ENCODE data around the gene TMUB1. TPM values are rescaled to one million over a fixed set of nuclear protein-coding genes. Genes with fewer than 3 reads are reported as not detected.

TMUB1 gene
- total and polyA plus RNA-seq, 7 experiments from 2014 or later = 36.0 to 61.2 (median 42.2) TPM

- intact Hi-C loops (cut with micrococcal nuclease) = no loop called here
- H3K27ac ChIP-seq (ENCODE audit: low read depth, low read length) = no peak overlapping the region
- H3K9me3 ChIP-seq (ENCODE audit: control insufficient read depth in 2 of 3, low read length in 3 of 3) = no peaks in the 10 kb centered on the region
- H3K27ac Mint-ChIP-seq = peak overlapping the region in 2 of 9 donors; percentile 4 to 55
- H3K36me3 ChIP-seq (ENCODE audit: control insufficient read depth in 2 of 3, insufficient read depth in 3 of 3, low read length in 3 of 3) = no peaks in the 10 kb centered on the region
- no peak for ATAC-seq
- H3K27me3 Mint-ChIP-seq = no peaks in the 10 kb centered on the region
- H3K4me3 Mint-ChIP-seq = no peak overlapping the region
- H3K36me3 Mint-ChIP-seq = peaks cover 0 to 5% (median 0%) of the 10 kb centered on the region in 5 donors
- H3K4me1 Mint-ChIP-seq = peaks cover 0 to 13% (median 2%) of the 10 kb centered on the region in 7 donors
- ChIA-PET CTCF (no interaction called here), POLR2A (interaction anchor here (0.5 kb wide), 1 partner anchor 263 kb away, joined by 3 read pairs; no protein-coding TSS in a partner anchor)
- no peaks in the 10 kb centered on the region for H3K27me3 ChIP-seq (ENCODE audit: control insufficient read depth in 2 of 2, insufficient read depth in 2 of 2, low read length in 2 of 2)
- H3K4me3 ChIP-seq (ENCODE audit: low read length) = no peak overlapping the region
- H3K9me3 Mint-ChIP-seq = no peaks in the 10 kb centered on the region
- H3K4me1 ChIP-seq (ENCODE audit: control insufficient read depth in 2 of 2, insufficient read depth in 2 of 2, low read length in 2 of 2) = no peaks in the 10 kb centered on the region
- no peak for DNase-seq
Measured at GRCh38 chr7:151104411-151105235, 21.3 kb upstream of the TMUB1 start.

- H3K9me3 ChIP-seq (ENCODE audit: control insufficient read depth in 2 of 3, low read length in 3 of 3) = no peaks in the 10 kb centered on the region
- Mint-ChIP-seq H3K36me3 (peaks cover 0 to 5% (median 0%) of the 10 kb centered on the region in 5 donors), H3K9me3 (no peaks in the 10 kb centered on the region), H3K4me3 (no peak overlapping the region), H3K27ac (peak overlapping the region in 2 of 9 donors; percentile 4 to 55), H3K4me1 (peaks cover 0 to 8% (median 2%) of the 10 kb centered on the region in 7 donors), H3K27me3 (no peaks in the 10 kb centered on the region)
- ChIA-PET CTCF (interaction anchor here (0.5 kb wide), 1 partner anchor 223 kb away, joined by 3 read pairs; no protein-coding TSS in a partner anchor), POLR2A (no interaction called here)
- H3K36me3 ChIP-seq (ENCODE audit: control insufficient read depth in 2 of 3, insufficient read depth in 3 of 3, low read length in 3 of 3) = no peaks in the 10 kb centered on the region
- no peak overlapping the region for H3K27ac ChIP-seq (ENCODE audit: low read depth, low read length)
- H3K4me1 ChIP-seq (ENCODE audit: control insufficient read depth in 2 of 2, insufficient read depth in 2 of 2, low read length in 2 of 2) = no peaks in the 10 kb centered on the region
- H3K4me3 ChIP-seq (ENCODE audit: low read length) = no peak overlapping the region
- DNase-seq = no peak
- ATAC-seq = no peak
- no peaks in the 10 kb centered on the region for H3K27me3 ChIP-seq (ENCODE audit: control insufficient read depth in 2 of 2, insufficient read depth in 2 of 2, low read length in 2 of 2)
- intact Hi-C loops (cut with micrococcal nuclease) = no loop called here
Measured at GRCh38 chr7:151103973-151104372, 20.7 kb upstream of the TMUB1 start.

GRCh38 chr7:151102991-151103390, 19.7 kb upstream of the TMUB1 start:
- no peaks in the 10 kb centered on the region for H3K4me1 ChIP-seq (ENCODE audit: control insufficient read depth in 2 of 2, insufficient read depth in 2 of 2, low read length in 2 of 2)
- intact Hi-C loops (cut with micrococcal nuclease) = no loop called here
- POLR2A ChIA-PET = no interaction called here
- Mint-ChIP-seq H3K27me3 (no peaks in the 10 kb centered on the region), H3K36me3 (peaks cover 0 to 5% (median 0%) of the 10 kb centered on the region in 5 donors), H3K4me1 (peaks cover 0 to 8% (median 2%) of the 10 kb centered on the region in 7 donors), H3K9me3 (no peaks in the 10 kb centered on the region), H3K27ac (no peak overlapping the region), H3K4me3 (no peak overlapping the region)
- no peak overlapping the region for H3K27ac ChIP-seq (ENCODE audit: low read depth, low read length)
- no peak for DNase-seq
- H3K9me3 ChIP-seq (ENCODE audit: control insufficient read depth in 2 of 3, low read length in 3 of 3) = no peaks in the 10 kb centered on the region
- no peak for ATAC-seq
- H3K36me3 ChIP-seq (ENCODE audit: control insufficient read depth in 2 of 3, insufficient read depth in 3 of 3, low read length in 3 of 3) = no peaks in the 10 kb centered on the region
- no peaks in the 10 kb centered on the region for H3K27me3 ChIP-seq (ENCODE audit: control insufficient read depth in 2 of 2, insufficient read depth in 2 of 2, low read length in 2 of 2)
- no peak overlapping the region for H3K4me3 ChIP-seq (ENCODE audit: low read length)
- CTCF ChIA-PET = interaction anchor here (3.2 kb wide), 1 partner anchor 8 kb away, joined by 8 read pairs; no protein-coding TSS in a partner anchor

GRCh38 chr7:151101621-151102396, 18.5 kb upstream of the TMUB1 start:
- Histone ChIP-seq H3K4me1 (ENCODE audit: control insufficient read depth in 2 of 2, insufficient read depth in 2 of 2, low read length in 2 of 2) (no peaks in the 10 kb centered on the region), H3K9me3 (ENCODE audit: control insufficient read depth in 2 of 3, low read length in 3 of 3) (no peaks in the 10 kb centered on the region), H3K4me3 (ENCODE audit: low read length) (no peak overlapping the region), H3K27me3 (ENCODE audit: control insufficient read depth in 2 of 2, insufficient read depth in 2 of 2, low read length in 2 of 2) (no peaks in the 10 kb centered on the region), H3K27ac (ENCODE audit: low read depth, low read length) (no peak overlapping the region), H3K36me3 (ENCODE audit: control insufficient read depth in 2 of 3, insufficient read depth in 3 of 3, low read length in 3 of 3) (no peaks in the 10 kb centered on the region)
- DNase-seq (no peak), ATAC-seq (no peak)
- no peaks in the 10 kb centered on the region for H3K9me3 Mint-ChIP-seq
- ChIA-PET CTCF (interaction anchor here (3.2 kb wide), 1 partner anchor 9 kb away, joined by 8 read pairs; no protein-coding TSS in a partner anchor), POLR2A (no interaction called here)
- intact Hi-C loops (cut with micrococcal nuclease) = no loop called here
- no peak overlapping the region for H3K27ac Mint-ChIP-seq
- no peak overlapping the region for H3K4me3 Mint-ChIP-seq
- H3K27me3 Mint-ChIP-seq = no peaks in the 10 kb centered on the region
- H3K4me1 Mint-ChIP-seq = peaks cover 0 to 8% (median 3%) of the 10 kb centered on the region in 7 donors
- H3K36me3 Mint-ChIP-seq = peaks cover 0 to 5% (median 0%) of the 10 kb centered on the region in 5 donors

GRCh38 chr7:151100921-151101320, 17.6 kb upstream of the TMUB1 start:
- Histone ChIP-seq H3K36me3 (ENCODE audit: control insufficient read depth in 2 of 3, insufficient read depth in 3 of 3, low read length in 3 of 3) (no peaks in the 10 kb centered on the region), H3K4me3 (ENCODE audit: low read length) (no peak overlapping the region), H3K27me3 (ENCODE audit: control insufficient read depth in 2 of 2, insufficient read depth in 2 of 2, low read length in 2 of 2) (no peaks in the 10 kb centered on the region), H3K9me3 (ENCODE audit: control insufficient read depth in 2 of 3, low read length in 3 of 3) (no peaks in the 10 kb centered on the region), H3K4me1 (ENCODE audit: control insufficient read depth in 2 of 2, insufficient read depth in 2 of 2, low read length in 2 of 2) (no peaks in the 10 kb centered on the region), H3K27ac (ENCODE audit: low read depth, low read length) (no peak overlapping the region)
- Mint-ChIP-seq H3K4me3 (no peak overlapping the region), H3K27me3 (no peaks in the 10 kb centered on the region), H3K36me3 (peaks cover 0 to 5% (median 0%) of the 10 kb centered on the region in 5 donors), H3K9me3 (no peaks in the 10 kb centered on the region), H3K27ac (no peak overlapping the region), H3K4me1 (peaks cover 0 to 8% (median 3%) of the 10 kb centered on the region in 7 donors)
- ATAC-seq (no peak), DNase-seq (no peak)
- ChIA-PET POLR2A (no interaction called here), CTCF (interaction anchor here (3.2 kb wide), 1 partner anchor 10 kb away, joined by 8 read pairs; no protein-coding TSS in a partner anchor)
- intact Hi-C loops (cut with micrococcal nuclease) = no loop called here

DNA sequence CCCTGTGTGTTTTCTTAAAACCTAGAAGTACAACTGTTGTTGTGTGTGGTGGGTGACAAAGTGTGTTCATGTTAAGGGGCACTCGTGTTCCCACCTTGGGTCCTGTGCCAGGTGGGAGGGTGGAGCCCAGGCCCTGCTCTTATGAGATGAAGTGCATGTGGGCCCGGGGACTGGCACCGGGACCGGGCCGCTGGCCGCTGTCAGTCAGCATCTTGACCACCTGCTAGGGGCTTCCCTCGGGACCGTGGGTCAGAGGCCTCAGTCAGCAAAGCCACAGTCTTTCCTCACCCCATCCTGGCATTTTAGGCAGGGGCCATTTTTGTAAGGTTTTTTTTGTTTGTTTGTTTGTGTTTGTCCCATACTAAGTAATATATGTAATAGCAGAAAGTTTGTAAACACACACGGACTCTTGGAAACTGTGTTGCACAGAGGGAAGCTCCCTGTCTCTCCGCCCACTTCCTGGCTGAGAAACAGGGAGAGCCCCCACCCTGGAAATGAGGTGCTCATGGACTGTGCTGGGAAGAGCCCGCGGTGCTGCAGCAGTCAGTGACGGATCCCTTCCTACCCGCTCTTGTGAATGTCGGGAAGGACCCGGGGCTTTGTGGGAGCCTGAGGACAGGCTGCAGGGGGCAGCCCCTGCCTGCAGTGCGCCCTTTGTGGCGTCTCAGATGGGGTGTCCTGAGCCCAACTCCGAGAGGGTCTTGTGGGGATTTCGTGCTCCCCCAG, 16.4 kb upstream of the TMUB1 start:
- H3K36me3 ChIP-seq (ENCODE audit: control insufficient read depth in 2 of 3, insufficient read depth in 3 of 3, low read length in 3 of 3) = no peaks in the 10 kb centered on the region
- H3K27ac ChIP-seq (ENCODE audit: low read depth, low read length) = no peak overlapping the region
- H3K4me1 ChIP-seq (ENCODE audit: control insufficient read depth in 2 of 2, insufficient read depth in 2 of 2, low read length in 2 of 2) = no peaks in the 10 kb centered on the region
- Mint-ChIP-seq H3K27me3 (no peaks in the 10 kb centered on the region), H3K9me3 (no peaks in the 10 kb centered on the region), H3K36me3 (peaks cover 0 to 3% (median 0%) of the 10 kb centered on the region in 5 donors), H3K4me3 (no peak overlapping the region), H3K4me1 (peaks cover 0 to 8% (median 3%) of the 10 kb centered on the region in 7 donors), H3K27ac (no peak overlapping the region)
- H3K4me3 ChIP-seq (ENCODE audit: low read length) = no peak overlapping the region
- no peaks in the 10 kb centered on the region for H3K9me3 ChIP-seq (ENCODE audit: control insufficient read depth in 2 of 3, low read length in 3 of 3)
- ChIA-PET POLR2A (no interaction called here), CTCF (no interaction called here)
- H3K27me3 ChIP-seq (ENCODE audit: control insufficient read depth in 2 of 2, insufficient read depth in 2 of 2, low read length in 2 of 2) = no peaks in the 10 kb centered on the region
- intact Hi-C loops (cut with micrococcal nuclease) = no loop called here
- ATAC-seq (no peak), DNase-seq (no peak)
